Adrenal gland (tissue), 5 donors: ENCODE measurements around the gene ST6GALNAC5.

Experiments
- CTCF ChIP-seq, 6 experiments: fragments of 450-650 bp in 4 of 6; fragments of 200-600 bp in 2 of 6; sonication (generic) in 1 of 6; IDR thresholded peaks; 1 replicate in 5 of 6; 2 replicates in 1 of 6; pipeline versions ENCODE4 v1.5.1 to v1.8.0; 2016 to 2021; ENCODE audit warnings: antibody characterized with exemption in 6 of 6, mild to moderate bottlenecking in 2 of 6, moderate library complexity in 1 of 6
- POLR2A ChIP-seq, 2 donors: fragments of 450-650 bp; IDR thresholded peaks; one replicate each; pipeline ENCODE4 v1.6.1; 2017; ENCODE audit warnings: antibody characterized with exemption in 2 of 2, mild to moderate bottlenecking in 2 of 2, moderate library complexity in 1 of 2
- donor health status: DM: no; HTN: no; CAD: no.

GRCh38 chr1:77057994-77058585 lies 190.8 kb downstream of the ST6GALNAC5 start:
- TF ChIP-seq CTCF (IDR thresholded peaks at IDR 0.05) (no peak), POLR2A (IDR thresholded peaks at IDR 0.05) (no peak)
